RKO (cell line): ENCODE results near the gene UGT1A5.

Experiments used
- DNase-seq: peaks from one replicate; pipeline ENCODE4 v3.0.0-alpha.2; 2016; ENCODE audit warnings: low spot score

The UGT1A5 gene

DNA sequence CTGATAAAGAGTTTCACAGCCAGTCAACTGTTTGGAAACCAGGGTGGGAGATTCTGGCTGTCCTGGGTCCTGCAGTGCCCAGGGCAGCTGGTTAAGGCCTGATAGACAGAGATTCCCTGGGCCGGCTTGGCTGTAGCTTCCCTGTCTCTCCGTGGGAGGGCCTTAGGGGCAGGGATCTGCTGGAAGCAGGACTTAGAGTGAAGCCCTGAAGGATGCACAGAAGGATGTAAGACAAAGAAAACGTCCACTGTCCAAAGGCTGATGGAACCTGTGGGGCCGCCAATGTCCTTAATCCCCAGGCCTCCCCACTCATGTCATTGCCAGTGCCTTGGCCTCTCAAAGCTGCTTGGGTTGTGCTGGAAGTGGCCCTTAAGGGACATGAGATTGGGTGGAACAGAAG lies 98.4 kb downstream of the UGT1A5 start:
- no peak for DNase-seq

DNA sequence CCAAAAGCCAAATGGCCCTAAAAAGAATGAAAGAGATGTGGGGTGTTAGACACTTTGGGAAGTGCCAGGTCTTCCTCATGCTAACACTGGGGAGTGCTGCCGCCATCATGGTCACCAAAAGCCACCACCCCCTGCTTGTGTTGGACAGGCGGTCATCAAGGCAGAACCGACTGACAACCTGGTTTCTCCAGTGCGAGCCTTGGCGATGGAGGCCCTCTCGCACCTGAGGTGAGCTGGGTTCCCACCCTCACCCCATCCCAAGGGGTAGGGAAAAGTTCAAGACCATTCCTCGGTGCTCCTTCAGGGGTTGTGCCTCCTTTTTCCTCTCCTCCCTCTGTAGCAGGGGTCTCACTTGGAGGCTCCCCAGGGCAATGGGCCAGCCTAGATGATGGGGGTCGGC lies 99.0 kb downstream of the UGT1A5 start:
- DNase-seq: no peak

DNA sequence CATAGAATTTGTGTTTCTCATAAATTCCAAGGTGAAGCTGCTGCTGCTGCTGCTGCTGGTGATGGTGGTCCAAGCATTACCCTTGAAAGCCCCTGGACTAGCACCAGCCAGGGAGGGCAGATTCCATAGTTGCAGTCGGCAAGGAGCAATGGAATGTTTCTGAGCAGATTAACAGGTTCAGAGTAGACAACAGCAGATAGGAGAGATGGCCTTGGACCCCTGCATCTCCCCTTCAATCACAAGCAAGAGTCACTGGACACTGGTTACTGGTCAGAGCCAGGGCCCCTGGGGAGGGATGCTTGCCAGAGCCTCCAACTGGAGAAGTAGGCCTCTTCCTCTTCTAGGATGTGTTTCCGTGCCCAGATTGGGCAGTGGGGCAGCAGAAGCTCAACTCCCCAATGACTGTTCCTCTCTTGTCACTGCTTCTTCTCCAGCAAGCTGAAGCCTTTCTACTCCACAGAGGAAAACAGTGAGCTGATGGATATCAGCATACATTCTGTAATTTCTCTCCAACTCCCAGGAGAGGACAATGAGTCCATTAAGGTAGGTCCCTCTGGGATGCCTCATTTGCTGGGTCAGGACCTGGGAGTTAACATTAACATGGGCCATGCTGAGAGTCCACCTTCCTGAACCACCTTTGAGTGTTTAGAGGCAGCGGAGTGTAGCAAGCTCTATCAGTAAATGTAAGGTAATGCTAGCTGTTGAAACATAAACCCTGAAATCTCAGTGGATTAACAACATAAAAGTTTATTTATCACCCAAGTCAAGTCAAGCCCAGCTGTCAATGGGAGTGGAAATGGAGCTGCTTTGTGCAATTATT lies 100.7 kb downstream of the UGT1A5 start:
- no peak for DNase-seq

DNA sequence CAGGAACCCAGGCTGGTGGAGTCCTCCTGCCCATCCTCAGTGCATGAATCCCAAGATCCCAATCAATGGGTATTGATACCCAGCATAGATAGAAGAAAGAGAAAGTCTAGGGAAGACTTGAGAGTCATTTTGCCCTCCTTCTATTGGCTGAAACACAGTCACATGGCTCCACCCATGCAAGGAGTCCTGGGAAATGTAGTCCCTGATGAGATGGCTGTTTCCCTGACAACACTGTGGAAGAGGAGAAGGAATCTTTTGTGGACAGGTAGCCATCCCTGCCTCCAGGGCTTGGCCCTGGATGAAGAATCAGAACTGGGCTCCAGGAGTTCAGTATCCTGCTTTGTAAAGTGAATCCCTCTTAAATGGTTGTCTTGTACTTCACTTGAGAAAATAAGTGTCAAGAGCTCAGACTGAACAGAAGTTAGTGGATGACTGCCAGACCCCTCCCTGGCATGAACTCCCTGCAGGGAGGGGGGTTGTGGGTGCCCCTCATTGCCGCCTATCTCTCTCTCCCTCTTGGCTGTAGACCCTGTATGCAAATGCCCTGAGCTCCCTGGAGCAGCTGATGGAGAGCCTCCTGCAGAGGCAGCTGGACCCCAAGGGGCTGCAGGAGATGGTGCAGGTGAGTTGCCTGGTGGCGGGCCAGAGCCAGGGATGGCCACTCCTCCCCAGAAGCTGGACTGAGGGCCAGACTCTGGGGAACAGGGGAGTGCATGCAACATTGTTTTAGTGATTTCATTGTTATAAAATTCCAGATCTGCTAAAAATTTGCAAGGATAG lies 101.5 kb downstream of the UGT1A5 start:
- DNase-seq: no peak

DNA sequence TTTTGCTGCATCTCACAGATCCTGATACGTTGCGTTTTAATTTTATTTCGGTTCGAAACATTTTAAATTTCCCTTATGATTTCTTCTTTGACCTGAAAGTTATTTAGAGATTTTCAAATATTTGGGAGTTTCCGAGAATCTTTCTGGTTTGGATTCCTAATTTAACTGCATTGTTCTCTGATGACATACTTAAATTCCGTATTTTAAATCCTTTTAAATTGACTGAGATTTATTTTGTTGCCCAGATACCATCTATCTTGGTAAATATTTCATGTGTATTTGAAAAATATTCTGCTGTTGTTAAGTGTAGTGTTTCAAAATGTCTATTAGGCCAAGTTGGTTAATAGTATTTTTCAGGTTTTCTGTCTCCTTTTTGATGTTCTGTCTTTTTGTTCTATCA lies 103.2 kb downstream of the UGT1A5 start:
- DNase-seq: no peak

DNA sequence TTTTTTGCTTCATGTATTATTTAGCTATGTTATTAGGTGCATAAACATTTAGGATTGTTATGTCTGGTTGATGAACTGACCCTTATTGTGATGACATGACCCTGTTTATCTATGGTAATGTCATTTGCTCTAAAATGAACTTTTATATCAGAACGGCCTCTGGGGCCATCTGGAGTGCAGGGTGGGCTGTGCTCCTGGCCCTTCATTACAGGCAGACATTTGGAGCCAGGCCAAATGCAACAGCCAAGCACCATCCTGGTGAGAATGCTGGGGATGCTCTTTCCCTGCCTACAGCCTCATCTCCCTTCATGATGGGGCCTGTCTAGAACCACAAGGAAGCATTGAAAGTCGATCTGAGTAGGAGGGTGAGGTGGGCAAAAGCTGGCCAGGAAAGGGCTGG lies 103.6 kb downstream of the UGT1A5 start:
- no peak for DNase-seq

DNA sequence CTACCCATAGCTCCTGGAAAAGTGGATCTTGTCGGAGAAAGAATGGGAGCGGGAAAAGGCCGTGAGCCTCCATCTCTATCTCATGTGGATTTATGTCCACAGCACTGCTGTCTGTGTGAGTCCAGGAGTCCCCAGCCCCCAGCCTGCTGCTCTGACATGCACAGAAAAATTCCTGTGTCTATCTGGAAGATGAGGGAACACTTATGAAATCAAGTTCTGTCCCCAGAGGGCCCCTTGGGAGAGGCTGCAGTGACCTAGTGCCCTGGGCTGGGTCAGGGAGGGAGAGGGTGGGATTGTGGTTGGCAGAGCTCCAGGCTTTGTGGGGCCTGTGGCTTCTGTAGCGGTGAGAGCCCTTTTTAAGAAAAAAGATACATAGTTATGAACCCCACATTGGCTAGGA lies 104.1 kb downstream of the UGT1A5 start:
- no peak for DNase-seq

DNA sequence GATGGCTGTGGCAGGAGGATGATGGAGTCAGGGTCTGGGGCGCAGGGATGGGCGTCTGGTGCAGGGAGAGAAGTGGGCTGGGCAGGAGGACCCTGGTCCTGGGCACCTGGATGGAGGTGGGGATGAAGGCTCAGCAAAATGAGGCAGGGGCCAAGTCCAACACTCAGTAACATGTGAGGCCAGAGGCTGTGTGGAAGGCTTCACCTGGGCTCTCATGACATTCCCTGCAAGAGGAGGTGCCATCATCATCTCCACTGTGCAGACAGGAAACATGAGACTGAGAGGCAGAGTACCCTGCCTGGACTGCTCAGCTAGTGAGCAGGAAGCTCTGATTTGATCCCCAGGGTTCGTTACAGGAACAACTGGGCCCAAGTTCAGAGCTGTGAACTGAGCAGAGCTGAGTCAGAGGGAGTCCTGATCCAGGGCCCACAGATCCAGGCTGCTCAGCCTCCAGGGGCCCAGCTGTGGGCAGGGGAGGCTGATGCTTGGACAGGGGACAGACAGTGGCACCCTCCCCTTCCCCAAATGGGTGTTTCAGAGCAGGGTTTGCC lies 104.7 kb downstream of the UGT1A5 start:
- DNase-seq: no peak

DNA sequence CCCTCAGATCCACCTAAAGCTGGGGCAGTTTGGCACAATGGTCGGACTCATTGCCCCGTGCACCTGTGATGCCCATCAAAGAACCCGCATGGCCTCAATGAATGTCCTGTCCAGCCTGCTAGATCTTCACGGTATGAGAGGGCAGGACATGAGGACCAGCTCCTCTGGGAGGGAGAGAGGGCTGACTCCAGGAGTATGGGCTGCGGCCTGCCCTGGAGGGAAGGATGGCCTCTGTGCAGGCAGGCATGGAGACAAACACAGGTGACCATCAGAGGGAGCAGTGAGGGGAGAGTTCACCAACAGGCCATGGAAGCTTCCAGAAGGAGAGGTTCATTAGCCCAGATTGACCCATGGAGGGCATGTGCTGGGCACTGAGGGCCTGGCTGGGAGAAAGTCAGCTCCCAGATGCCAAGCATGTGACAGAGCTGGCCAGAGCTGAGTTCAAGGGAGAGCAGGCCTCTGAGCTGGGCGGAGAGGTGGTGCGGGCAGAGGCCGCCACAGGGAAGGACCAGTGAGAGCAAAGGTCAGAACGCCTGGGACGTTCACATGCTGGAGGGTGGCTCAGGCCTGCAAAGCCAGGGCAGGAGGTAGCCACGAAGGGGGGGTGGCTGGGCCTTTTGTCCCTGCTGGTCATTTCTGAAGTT lies 105.4 kb downstream of the UGT1A5 start:
- DNase-seq: no peak

DNA sequence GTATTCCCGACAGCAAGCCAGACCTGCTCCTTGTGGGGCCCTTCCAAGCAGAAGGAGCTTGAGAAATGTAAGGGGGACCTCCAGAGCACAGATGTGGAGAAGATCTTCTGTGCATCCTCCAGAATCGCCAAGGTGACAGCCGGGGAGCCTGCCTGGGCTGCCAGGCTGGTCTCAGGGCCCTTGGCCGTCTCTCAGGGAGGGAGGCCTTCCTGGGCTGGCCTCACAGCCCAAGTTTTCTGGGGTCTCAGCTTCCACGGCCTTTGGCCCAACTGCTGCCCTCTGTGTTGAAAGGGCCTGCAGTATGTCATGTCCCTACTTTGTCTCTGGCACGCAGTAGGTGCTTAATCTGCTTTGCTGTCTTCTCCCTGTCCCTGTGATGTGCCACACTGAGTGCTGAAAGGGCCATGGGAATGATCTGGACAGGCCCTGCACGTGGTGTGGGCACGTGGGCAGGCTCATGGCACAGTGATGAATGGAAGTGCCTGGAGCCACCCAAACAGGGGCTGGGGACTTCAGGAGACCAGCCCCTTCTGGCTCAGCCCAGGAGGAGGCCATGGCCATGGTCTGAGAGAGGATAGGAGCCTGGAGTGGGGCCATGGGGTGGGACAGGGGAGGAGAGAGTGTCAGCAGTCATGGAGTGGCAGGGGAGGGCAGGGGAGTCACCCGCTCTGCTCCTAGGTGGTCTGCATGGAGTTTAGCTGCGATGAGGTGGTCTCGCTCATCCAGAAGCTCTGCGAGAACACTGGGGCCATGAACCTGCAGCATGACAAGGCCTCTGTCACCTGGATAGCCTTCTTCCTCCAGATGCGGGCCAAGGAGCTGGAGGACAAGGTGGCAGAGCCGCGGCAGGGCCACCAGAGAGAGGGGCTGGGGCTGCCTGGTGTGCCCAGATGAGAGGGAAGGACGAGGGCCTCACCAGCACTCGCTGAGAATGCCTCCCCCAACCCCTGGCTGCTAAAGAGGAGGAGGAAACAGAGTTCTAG lies 106.2 kb downstream of the UGT1A5 start:
- DNase-seq: no peak

DNA sequence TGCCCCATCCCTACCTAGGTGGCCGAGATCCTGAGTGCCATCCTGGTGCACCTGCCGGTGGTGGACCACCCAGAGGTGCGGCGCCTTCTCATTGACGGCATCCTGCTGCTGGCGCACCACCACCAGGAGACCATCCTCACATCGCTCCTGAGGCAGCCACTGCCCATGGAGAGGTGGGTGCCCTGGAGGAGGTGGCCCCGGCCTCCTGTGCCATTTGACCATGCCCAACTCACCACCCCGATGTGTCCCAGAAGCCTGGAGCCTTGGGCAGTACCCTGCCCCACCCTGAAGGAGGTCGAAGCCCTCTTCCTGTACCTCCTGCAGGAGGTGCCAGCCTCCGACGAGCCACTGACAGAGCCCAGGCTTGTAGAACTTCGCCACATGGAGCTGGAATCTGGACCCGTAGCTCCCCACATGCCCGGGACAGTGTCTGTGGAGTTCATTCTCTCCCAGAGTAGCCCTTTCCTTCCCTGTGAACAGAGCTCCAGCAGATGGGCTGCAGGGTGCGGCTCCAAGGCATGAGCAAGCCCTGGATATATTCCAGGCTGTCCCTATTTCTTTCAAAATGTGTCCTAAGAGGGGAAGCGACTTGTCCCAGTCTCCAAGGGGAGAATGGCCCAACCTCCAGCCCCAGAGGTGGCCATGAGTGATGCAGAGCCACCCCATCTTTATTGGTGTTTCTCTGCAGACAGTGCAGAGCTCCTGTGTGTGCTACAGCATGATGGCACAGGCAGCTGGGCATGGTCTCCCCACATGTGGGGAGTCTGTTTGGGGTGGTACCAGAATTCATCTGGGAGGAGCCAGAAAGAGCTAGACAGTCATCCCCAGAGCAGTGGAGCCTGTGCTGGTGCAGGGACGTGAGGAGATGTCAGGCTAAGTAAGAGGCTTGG lies 107.4 kb downstream of the UGT1A5 start:
- DNase-seq: no peak

DNA sequence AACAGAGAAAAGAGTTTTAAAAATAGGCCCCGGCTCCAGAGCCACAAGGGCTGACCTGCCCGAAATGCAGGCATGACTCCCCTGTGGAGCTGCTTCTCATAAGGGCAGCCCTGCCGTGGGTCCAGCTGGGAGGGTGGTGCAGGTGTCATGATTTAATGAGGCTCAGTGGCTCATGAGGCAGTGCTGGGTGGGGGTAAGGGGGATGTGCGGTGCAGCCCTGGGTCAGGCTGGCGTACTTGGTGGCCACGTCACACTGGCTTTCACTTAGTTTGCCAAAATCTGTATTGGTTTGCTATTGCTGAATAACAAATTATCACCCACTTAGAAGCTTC lies 108.0 kb downstream of the UGT1A5 start:
- DNase-seq: no peak

DNA sequence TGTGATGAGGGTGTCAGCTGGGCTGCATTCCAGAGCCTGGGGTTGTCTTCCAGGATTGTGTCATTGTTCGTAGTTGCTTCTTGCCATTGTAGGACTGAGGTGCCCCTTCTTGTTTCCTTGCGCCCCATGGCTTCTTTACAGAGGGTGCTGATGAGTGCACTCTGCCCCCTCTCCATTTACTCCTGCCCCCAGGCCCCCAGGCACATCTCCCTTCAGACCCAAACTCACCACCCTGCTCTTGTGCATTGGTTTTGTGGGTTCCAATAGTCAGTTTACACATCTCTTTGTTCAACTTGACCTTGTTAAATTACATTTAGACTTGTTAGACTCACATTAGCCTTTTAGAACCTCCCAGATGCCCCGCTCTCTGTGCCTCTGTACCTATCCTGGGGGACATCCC lies 108.5 kb downstream of the UGT1A5 start:
- no peak for DNase-seq

DNA sequence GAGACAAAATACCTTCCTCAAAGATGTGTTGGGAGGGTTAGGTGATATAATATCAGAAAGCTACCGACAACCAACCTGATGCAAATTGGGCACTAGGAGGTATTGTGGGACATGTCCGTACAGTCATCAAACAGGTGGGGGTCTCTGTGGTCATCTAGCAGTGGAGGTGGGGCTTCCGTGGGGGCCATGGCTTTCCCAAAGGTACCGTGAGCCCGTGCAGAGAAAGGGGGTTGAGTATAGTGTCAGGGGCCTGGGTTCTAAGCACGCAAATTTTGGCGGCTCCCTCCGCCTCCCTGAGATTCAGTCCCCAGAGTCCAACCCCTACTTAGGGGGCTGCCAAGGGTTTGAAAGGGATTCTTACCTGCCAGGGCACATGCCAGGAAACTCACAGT lies 109.0 kb downstream of the UGT1A5 start:
- no peak for DNase-seq

DNA sequence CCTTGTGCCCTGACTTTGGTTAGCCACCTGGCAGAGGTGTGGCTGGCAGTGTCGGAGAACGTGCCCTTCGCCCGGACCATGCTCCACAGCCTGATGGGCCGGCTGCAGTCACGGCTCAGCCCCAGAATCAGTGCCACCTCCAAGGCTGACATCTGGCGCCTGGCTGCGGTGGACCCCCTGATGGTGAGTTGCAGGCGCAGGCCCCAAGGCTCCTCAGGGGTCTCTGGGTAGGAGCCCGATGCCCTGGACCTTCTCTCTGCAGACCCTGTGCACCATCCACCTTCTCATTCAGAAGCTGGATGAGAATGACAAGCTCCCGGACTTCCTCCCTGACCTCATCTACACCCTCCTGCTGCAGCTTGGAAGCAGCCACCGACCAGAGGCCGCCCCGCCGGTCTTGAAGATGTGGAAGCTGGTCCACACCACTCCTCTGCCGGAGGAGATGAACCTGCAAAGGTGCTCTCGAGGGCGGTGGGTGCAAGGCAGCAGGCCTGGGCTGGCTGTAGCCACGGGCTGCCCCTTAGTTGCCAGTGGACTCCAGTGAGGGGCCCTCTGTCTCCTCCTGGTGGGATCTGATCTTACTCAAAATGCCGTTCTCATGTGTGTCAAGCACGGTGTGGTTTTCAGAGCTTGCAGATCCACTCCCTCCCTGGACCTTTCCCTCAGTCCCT lies 109.5 kb downstream of the UGT1A5 start:
- DNase-seq: no peak
